Retina (tissue), 1 donor: ENCODE measurements around the gene CDKN2B-AS1.
A peak's percentile ranks its signal among the peaks of the same experiment; 100 is the strongest.
"Not testable (repeated sequence)": the region's sequence is repeated elsewhere in the genome, so short reads cannot be mapped to it uniquely, and the experiment has no call there.

Experiments used
- DNase-seq: peaks from one replicate; pipeline ENCODE4 v3.0.0-alpha.2; 2016

The CDKN2B-AS1 gene

DNA sequence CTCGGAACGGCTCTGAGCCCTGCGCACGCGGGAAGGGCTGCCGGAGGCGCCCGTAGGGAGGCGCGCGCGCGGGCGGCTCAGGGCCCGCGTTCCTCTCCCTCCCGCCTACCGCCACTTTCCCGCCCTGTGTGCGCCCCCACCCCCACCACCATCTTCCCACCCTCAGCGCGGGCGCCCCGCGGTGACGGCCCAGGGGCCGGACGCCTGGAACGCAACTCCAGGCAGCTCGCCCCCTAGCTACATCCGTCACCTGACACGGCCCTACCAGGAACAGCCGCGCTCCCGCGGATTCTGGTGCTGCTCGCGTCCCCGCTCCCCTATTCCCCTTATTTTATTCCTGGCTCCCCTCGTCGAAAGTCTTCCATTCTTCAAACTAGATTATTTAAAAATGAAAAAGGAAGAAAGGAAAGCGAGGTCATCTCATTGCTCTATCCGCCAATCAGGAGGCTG is at the start of gene CDKN2B-AS1:
Gene CDKN2B-AS1, plus strand, starts transcription at position 236 of the 450 bp plus-strand sequence.
- no peak for DNase-seq

DNA sequence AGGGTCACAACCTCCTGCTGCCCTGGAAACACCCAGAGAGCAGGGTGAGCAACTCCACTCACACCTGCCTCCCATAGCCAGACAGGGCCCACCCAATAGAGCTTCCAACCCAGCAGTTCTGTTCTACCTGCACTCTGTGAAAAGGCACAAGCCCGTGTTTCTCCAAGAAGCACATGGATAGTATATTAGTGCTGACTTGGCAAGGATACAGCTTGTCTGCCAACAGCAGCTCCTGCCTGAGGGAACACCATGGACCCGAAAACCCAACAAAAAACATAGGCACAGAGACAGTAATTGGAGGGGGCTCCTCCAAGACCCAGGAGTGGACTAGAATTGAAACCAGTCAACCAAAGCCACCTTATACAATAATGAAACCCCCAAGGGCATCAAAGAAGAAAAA is 49.0 kb upstream of the CDKN2B-AS1 start:
- no peak for DNase-seq

DNA sequence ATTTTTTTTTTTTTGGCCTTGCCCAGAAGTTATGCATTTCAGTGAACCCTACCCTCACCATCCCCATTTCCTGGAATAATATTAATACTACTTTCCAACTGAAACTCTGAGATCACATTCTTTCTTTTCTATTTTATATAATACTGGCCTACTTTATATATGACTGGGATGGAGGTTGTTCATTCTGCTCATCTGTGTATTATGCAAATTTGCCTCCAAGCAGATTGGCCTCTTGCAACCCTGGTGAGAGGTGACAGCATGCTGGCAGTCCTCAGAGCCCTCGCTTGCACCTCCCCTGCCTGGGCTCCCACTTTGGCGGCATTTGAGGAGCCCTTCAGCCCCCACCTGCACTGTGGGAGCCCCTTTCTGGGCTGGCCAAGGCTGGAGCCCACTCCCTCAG is 35.8 kb upstream of the CDKN2B-AS1 start:
- DNase-seq = no peak

DNA sequence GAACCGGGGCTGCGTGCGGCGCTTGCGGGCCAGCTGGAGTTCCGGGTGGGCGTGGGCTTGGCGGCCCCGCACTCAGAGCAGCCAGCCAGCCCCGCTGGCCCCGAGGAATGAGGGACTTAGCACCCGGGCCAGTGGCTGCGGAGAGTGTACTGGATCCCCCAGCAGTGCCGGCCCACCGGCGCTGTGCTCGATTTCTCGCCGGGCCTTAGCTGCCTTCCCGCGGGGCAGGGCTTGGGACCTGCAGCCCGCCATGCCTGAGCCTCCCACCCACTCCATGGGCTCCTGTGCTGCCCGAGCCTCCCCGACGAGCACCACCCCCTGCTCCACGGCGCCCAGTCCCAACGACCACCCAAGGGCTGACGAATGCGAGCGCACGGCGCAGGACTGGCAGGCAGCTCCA is 35.3 kb upstream of the CDKN2B-AS1 start:
- DNase-seq = not testable (repeated sequence)

DNA sequence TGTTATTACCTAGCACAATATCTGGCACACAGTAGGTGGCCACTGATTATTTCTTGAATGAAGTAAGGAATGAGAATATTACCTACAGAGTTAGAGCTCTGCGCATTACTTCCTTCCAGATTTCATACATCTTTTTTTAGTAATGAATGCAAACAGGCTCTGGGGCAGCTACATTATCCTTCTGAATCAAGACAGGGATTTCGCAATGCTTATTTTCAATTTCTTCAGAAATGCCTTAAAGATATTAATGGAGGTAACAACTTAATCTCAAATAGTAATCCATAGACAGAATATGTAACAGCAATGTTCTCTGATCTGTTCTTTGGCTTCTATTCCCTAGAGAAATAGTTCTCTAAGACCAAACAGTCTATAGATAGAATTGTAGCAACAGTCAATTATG is 33.0 kb upstream of the CDKN2B-AS1 start:
- DNase-seq = no peak

DNA sequence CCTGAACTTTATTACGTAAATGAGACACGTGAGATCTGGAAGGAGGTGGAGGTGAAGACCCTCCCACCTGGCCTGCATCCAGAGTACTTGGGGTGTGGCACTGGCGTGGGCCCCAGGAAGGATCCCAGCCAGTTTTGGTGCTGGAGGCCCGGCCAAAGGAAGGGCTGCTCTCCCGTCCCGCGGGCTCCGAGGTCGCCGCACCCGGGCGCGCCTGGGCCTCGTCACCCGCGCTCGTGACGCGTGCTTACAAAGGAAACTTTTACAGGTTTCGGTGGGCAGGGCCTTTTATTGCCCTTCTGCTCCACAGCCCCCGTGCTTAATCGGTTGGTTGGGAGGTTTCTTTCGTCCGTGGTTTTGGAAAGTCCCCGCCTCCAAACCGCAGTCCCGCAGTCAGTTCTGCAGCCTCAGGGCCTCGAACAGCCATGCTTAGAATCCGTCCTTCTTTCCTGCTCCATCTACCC is 29.6 kb upstream of the CDKN2B-AS1 start:
- DNase-seq = peak; percentile 47

DNA sequence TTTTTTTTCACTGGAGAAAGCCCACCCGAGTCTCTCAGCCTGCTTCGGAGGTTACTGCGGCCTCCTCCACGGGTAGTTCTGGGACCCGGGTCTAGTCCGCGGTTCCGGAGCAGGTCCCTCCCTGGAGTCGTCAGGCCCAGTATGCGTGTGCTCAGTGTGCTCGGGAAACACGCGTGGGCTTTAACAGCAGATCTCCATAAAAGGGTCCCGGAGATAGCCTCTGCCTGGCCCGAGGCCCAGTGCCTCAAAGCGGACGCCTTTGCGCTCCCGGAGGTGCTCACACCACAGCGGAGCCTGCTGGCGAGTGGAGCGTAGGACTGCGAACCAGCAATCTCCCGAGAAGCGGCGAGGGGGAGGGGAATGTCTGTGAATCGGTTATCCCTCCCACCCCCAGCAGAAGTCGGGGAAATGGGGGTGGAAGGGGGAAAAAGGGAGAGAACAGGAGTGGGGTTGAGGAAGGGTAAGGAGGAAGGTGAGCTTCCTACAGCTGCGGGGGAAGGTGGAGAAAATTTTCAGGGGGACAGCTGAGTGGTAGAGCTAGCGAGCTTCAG is 29.1 kb upstream of the CDKN2B-AS1 start:
- DNase-seq = peak; percentile 79

DNA sequence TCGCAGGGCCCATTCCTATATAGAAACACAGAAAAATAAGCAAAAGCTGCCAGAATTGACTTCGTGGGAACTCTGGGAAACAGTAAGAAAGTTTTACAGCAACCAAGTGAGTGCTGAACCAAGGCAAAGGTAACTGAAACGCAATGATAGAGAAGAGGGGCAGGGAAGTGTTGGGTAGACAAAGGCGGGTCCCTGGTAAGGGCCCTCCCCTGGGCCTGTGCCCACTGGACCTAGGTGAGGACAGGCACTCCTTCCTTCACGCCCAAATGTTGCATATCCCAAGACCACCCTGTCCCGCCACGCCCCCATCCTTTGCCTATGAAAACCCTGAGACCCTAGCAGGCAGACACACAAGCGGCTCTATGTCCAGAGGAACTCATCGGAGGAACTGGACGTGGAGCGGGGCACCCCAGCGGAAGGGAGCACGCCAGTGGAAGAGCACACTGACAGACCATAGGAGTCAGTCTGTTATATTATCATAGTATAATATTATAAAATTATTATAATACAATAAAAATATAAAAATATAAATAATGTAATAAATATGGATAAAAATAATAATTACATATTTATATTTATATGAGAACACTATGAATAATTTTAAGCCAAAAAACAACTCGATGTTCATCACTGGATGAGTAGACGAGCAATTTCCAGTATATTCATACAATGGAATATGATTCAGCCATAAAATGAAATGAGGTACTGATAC is 28.3 kb upstream of the CDKN2B-AS1 start:
- DNase-seq = peak; percentile 42

DNA sequence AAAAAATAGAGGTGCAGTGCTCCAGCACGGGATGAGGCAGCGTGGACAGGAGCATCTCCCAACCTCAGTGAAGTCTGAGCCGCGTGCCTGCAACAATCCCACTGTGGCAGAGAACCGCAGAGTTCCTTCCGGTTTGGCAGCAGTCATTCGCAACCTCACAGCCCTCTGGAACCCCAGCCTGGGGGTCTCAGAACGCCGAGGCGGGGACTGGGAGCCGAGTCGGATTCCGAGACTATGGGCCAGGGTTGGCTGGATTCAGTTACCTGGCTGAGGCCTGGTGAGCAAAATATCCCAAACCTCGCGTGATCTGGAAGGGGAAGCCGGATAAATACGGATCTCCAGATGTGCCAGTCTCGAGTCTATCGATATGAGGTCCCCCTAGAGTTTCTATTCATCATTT is 27.4 kb upstream of the CDKN2B-AS1 start:
- DNase-seq = peak; percentile 37

DNA sequence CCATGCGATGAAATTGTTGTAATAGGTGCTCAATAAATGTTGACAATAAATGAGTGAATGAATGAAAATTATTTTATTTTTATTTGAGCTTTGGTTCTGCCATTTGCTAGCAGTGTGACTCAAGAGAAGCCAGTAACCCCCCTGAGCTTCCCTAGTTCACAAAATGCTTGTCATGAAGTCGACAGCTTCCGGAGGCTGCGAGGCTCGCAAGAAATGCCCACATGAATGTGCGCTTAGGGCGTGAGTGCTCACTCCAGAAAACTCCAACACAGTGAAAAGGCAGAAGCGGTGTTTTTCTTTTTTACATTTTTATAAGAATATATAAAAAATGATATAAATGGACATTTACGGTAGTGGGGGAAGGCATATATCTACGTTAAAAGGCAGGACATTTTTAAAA is 26.9 kb upstream of the CDKN2B-AS1 start:
- peak; percentile 35 for DNase-seq

DNA sequence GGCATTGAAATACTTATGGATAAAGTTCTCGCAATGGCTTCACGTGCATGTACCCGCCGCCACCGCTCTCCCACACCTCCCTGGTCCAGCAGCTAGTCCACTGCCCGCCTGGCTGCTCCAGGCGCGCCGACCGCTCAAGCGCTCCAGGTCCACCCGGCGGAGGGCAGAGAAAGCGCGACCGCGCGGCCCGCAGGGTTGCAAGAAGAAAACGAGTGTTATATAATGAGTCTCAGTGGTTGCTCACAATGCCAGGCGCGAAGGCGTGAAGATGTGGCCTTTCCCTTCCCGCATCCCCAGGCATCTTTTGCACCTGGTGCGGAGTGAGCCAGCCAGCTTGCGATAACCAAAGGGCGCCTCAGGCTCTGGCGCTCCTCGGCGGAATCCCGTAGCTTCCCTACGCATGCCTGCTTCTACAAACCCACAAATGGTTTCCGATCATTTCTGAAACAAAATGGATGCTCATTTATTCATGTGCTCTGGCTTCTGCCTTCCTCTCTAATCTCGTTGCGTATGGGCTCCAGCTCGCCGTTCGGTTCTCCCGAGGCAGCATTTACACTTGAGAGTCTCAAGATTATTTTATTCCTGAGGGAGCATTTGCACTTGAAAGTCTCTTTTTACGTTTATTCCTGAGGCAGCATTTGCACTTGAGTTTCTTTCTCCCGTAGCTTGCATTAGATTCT is 26.1 kb upstream of the CDKN2B-AS1 start:
- DNase-seq = peak; percentile 86

DNA sequence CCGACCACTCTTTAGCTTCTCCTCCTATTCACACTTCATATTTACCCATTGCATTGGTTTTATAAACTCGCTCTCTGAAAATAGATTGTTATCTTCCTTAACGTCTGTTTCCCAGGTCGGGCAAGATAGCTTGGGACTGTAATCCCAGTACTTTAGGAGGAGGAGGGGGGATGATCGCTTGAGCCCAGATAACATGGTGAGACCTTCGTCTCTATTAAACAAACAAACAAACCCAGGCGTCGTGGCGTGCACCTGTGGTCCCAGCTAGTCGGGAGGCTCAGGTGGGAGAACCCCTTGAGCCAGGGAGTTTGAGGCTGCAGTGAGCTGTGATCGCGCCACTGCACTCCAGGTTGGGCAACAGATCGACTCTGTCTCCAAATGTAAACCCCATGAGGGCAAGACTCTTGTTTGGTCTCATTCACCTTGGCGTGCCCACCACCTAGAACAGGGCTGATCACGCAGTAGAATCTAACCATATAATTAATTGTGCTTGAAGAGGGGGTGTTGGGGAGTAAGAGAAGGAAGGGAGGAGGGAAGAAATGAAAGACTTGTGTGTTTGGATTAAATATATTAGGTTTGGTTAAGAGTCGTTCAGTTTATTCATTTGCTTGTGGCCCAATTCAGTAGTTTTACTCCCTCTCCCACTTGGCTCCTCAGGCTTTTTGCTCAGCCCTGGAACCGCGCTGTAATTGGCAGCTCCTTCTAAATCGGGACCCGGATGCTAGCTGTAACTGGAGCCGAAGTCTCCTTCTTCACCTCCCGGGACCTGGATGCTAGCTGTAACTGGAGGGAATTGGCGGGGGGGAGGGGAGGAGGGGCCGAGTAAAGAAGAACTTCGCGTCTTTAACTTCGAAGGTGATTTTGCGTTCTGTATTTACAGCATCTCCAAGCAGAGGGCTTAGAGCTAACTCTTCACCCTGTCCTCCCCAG is 25.3 kb upstream of the CDKN2B-AS1 start:
- no peak for DNase-seq

DNA sequence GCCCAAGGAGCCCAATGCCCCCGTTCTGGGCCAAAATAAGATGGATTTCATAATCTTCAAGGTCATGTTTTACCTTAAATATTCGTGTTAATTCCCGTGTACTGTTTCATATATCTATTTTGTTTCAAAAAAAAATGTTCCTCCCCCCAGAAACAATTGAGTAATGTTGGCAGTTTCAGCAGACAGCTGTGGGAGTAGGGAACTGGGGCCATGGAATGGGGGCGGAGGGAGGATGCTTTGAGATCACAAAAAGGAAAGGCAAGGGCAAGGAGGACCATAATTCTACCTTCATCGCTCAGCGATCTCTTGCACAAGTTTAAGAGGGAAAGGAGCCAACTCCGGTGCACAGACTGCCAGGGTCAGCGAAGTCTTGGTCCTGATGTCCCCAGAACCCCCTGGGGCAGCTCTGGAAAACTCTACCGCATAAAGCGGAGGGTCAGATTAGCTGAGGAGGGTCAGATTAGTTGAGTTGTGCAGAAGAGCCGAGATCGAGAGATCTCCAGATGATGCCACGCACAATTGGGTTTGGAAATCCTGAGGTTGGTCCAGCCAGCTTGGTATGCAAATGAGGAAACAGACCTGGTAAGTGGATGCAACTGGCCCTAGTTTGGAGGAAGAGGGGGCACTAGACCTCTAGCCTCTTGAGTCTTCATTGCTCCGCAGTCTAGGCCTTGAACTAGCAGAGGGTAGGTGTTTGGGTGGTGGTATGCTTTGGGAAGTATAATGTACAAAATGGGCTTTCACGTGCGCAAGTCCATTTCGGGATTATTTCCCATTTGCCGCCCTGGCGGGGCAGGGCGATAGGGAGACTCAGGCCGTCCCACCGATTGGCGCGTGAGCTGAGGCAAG is 24.4 kb upstream of the CDKN2B-AS1 start:
- DNase-seq = no peak

DNA sequence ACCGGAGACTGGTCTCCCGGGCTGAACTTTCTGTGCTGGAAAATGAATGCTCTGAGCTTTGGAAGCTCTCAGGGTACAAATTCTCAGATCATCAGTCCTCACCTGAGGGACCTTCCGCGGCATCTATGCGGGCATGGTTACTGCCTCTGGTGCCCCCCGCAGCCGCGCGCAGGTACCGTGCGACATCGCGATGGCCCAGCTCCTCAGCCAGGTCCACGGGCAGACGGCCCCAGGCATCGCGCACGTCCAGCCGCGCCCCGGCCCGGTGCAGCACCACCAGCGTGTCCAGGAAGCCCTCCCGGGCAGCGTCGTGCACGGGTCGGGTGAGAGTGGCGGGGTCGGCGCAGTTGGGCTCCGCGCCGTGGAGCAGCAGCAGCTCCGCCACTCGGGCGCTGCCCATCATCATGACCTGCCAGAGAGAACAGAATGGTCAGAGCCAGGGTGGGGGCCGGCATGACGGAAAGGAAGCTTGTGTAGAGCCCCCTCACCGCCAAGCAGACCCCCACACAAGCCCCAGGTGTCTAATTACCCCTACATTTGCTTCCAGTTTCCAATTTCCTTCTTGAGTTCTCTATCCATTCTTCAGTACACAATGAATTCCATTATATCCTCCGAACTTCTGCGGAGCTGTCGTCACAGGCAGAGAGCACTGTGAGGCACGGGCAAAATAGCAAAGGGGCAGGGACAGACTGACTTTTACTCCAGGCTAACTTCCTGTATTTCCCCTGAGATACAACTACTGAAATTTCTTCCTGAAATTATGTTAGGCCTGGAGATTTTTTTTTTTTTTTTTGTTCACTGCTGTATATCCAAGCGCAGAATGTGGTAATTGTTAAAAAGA is 23.6 kb upstream of the CDKN2B-AS1 start:
- DNase-seq = peak; percentile 79

DNA sequence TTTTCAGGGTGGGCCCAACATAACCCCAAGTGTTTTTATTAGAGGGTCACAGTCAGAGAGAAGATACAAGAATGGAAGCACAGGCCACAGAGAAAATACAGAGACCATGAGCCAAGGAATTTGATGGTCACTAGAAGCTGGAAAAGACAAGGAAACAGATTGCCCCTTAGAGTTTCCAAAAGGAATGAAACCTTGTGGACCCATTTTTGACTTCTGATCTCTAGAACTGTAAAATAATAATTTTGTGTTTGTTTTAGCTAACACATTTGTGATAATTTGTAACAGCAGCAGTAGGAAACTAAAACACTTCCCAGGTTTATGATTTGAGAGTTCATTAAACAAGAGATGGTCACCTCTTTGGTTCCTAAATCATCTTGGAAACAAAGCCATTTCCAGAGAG is 22.2 kb upstream of the CDKN2B-AS1 start:
- DNase-seq = no peak

DNA sequence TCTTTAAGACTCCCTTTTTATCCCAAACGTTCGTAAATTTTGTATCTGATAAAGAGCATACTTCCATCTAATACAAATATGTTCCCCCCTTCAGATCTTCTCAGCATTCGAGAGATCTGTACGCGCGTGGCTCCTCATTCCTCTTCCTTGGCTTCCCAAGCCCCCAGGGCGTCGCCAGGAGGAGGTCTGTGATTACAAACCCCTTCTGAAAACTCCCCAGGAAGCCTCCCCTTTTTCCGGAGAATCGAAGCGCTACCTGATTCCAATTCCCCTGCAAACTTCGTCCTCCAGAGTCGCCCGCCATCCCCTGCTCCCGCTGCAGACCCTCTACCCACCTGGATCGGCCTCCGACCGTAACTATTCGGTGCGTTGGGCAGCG is 20.3 kb upstream of the CDKN2B-AS1 start:
- no peak for DNase-seq

DNA sequence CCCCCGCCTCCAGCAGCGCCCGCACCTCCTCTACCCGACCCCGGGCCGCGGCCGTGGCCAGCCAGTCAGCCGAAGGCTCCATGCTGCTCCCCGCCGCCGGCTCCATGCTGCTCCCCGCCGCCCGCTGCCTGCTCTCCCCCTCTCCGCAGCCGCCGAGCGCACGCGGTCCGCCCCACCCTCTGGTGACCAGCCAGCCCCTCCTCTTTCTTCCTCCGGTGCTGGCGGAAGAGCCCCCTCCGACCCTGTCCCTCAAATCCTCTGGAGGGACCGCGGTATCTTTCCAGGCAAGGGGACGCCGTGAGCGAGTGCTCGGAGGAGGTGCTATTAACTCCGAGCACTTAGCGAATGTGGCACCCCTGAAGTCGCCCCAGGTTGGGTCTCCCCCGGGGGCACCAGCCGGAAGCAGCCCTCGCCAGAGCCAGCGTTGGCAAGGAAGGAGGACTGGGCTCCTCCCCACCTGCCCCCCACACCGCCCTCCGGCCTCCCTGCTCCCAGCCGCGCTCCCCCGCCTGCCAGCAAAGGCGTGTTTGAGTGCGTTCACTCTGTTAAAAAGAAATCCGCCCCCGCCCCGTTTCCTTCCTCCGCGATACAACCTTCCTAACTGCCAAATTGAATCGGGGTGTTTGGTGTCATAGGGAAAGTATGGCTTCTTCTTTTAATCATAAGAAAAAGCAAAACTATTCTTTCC is 19.7 kb upstream of the CDKN2B-AS1 start:
- DNase-seq = peak; percentile 77

DNA sequence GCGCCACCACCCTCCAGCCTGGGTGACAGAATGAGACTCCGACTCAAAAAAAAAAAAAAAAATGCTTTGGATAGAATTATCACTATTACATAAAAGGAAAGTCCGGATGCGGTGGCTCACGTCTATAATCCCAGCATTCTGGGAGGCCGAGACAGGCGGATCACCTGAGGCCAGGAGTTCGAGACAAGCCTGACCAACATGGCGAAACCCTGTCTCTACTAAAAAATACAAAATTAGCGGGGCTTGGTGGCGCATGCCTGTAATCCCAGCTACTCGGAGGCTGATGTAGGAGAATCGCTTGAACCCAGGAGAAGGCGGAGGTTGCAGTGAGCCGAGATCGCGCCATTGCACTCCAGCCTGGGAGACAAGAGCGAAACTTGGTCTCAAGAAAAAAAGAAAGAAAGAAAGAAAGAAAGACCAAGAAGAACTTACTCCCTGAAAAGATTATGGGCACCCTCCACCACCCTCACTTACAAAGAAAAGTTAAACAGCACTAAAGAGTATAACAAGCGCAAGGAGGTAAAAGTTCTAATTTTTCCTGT is 18.2 kb upstream of the CDKN2B-AS1 start:
- DNase-seq = no peak

DNA sequence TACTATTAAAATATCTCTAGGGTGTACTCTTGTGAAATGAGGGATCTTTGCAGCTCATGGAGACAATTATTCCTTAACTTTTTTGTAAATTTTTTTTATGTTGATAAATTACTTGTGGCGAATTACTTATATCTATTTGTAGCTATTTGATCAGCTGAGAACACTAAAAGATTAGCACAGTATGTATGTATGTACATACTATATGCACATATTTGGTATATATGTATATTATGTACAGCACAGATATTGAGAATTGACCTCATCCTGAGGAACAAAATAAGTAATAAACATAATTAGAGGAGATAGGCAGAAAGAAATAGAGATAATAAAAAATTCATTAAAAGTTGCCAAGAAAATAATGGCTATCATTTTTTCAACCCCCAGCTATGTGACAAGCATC is 12.2 kb upstream of the CDKN2B-AS1 start:
- no peak for DNase-seq
